Endothelial cell of umbilical vein (primary cell): ENCODE results near the gene ARHGAP10. TPM values are rescaled to one million over a fixed set of nuclear protein-coding genes. Genes with fewer than 3 reads are reported as not detected.

Source experiments
- BruUV-seq: library from RNA; stranded (reverse); fragments of 400-500 nt; replicated peaks from 2 replicates; lab custom pipeline; 2021; lab: Mats Ljungman, UMichigan
- CTCF ChIA-PET: fragments of 300-600, 350-600 bp; sonication (Branson Sonifier 250); formaldehyde crosslinking; loops from one replicate; lab custom pipeline; 2021; ENCODE audit warnings: antibody characterized with exemption, inconsistent platforms; lab: Charles Lee
- POLR2A ChIA-PET: fragments of 300-600, 350-600 bp; sonication (Branson Sonifier 250); formaldehyde crosslinking; loops from one replicate; lab custom pipeline; 2021; ENCODE audit warnings: antibody characterized with exemption, inconsistent platforms; lab: Charles Lee
- DNase-seq: peaks from one replicate; pipeline ENCODE4 v3.0.0-alpha.2; 2011; ENCODE audit warnings: low read depth, low spot score
- FAIRE-seq: peaks from 2 replicates; lab custom pipeline; 2011; peaks lifted over from hg19 to GRCh38; lab: Jason Lieb, UNC
- H2AFZ ChIP-seq: 2 replicates; pipeline ENCODE4 v1.6.0; 2012; ENCODE audit warnings: low read depth, low read length, control low read depth, inconsistent platforms
- H3K27ac ChIP-seq: 2 replicates; pipeline ENCODE4 v1.5.1; 2011; ENCODE audit warnings: low read depth, mild to moderate bottlenecking, control low read depth, low read length, moderate library complexity; ENCODE audit not compliant: insufficient read depth
- H3K27me3 ChIP-seq, 2 experiments: 2 replicates each; pipeline versions ENCODE4 v1.6.0 to v1.6.1; 2011; ENCODE audit warnings: low read length in 2 of 2, mixed read lengths in 1 of 2; ENCODE audit not compliant: control insufficient read depth in 2 of 2, insufficient read depth in 2 of 2
- H3K36me3 ChIP-seq, 2 experiments: 2 replicates in 1 of 2; 3 replicates in 1 of 2; pipeline ENCODE4 v1.5.1; 2011; ENCODE audit warnings: low read length in 2 of 2, mild to moderate bottlenecking in 1 of 2, moderate library complexity in 1 of 2; ENCODE audit not compliant: control insufficient read depth in 2 of 2, insufficient read depth in 2 of 2; ENCODE audit errors: extremely low read depth in 1 of 2
- H3K4me1 ChIP-seq: 3 replicates; pipeline ENCODE4 v1.5.1; 2011; ENCODE audit warnings: mild to moderate bottlenecking, low read length; ENCODE audit not compliant: control insufficient read depth, insufficient read depth; ENCODE audit errors: extremely low read depth
- H3K4me2 ChIP-seq: 2 replicates; pipeline ENCODE4 v1.6.1; 2011; ENCODE audit warnings: low read length, control low read depth, mixed read lengths; ENCODE audit not compliant: insufficient read depth
- H3K4me3 ChIP-seq, 3 experiments: fragments of 200-600 bp in 1 of 3; sonication (generic), shearing (Covaris generic) in 1 of 3; replicated peaks in 1 of 3; 2 replicates each; pipeline ENCODE4 v1.5.1; 2011 to 2016; ENCODE audit warnings: control low read depth in 3 of 3, low read length in 3 of 3, mild to moderate bottlenecking in 2 of 3, inconsistent platforms in 1 of 3, low read depth in 1 of 3, moderate library complexity in 1 of 3; ENCODE audit not compliant: insufficient read depth in 1 of 3
- H3K79me2 ChIP-seq: 2 replicates; pipeline ENCODE4 v1.6.0; 2012; ENCODE audit warnings: low read length, inconsistent platforms; ENCODE audit not compliant: control insufficient read depth, insufficient read depth
- H3K9ac ChIP-seq: replicated peaks from 2 replicates; pipeline ENCODE3; 2011; ENCODE audit warnings: low read length, control low read depth; ENCODE audit not compliant: insufficient read depth; ENCODE audit errors: extremely low read depth
- H3K9me1 ChIP-seq: replicated peaks from 3 replicates; pipeline ENCODE4 v1.6.0; 2011; ENCODE audit warnings: mild to moderate bottlenecking, low read length; ENCODE audit not compliant: control insufficient read depth, insufficient read depth; ENCODE audit errors: extremely low read depth
- H3K9me3 ChIP-seq: replicated peaks from 2 replicates; pipeline ENCODE4 v1.5.1; 2012; ENCODE audit warnings: low read length, inconsistent platforms; ENCODE audit not compliant: control insufficient read depth, insufficient read depth
- H4K20me1 ChIP-seq: replicated peaks from 2 replicates; pipeline ENCODE3; 2011; ENCODE audit warnings: mild to moderate bottlenecking, low read length; ENCODE audit not compliant: control insufficient read depth, insufficient read depth; ENCODE audit errors: extremely low read depth
- EZH2 ChIP-seq: IDR thresholded peaks from 2 replicates; pipeline ENCODE4 v1.6.1; 2012; ENCODE audit warnings: borderline replicate concordance, low read depth, mild to moderate bottlenecking, moderate library complexity, low read length, inconsistent platforms; ENCODE audit not compliant: severe bottlenecking
- FOS ChIP-seq: IDR thresholded peaks from 2 replicates; pipeline ENCODE4 v1.6.1; 2011; ENCODE audit warnings: mild to moderate bottlenecking, low read length, moderate library complexity, borderline replicate concordance; ENCODE audit not compliant: insufficient read depth
- GATA2 ChIP-seq: IDR thresholded peaks from 2 replicates; pipeline ENCODE4 v1.7.0; 2011; ENCODE audit warnings: low read depth, mild to moderate bottlenecking, moderate library complexity, mixed read lengths, low read length; ENCODE audit not compliant: insufficient read length, insufficient read depth
- JUN ChIP-seq: IDR thresholded peaks from 2 replicates; pipeline ENCODE4 v1.6.1; 2011; ENCODE audit warnings: borderline replicate concordance, low read depth; ENCODE audit not compliant: insufficient read length, insufficient read depth
- MAX ChIP-seq: IDR thresholded peaks from 2 replicates; pipeline ENCODE4 v1.6.1; 2011; ENCODE audit not compliant: insufficient read depth, insufficient read length
- MYC ChIP-seq: IDR thresholded peaks from one replicate; pipeline ENCODE4 v1.6.1; 2011; ENCODE audit warnings: mild to moderate bottlenecking, low read depth, low read length
- POLR2A ChIP-seq: IDR thresholded peaks from 2 replicates; pipeline ENCODE4 v1.6.1; 2012; ENCODE audit warnings: low read depth, mild to moderate bottlenecking, control low read depth, low read length
- POLR2AphosphoS5 ChIP-seq: IDR thresholded peaks from 2 replicates; pipeline ENCODE4 v1.6.1; 2012; ENCODE audit warnings: low read depth, mild to moderate bottlenecking, control low read depth, low read length, moderate library complexity; ENCODE audit not compliant: insufficient read depth
- dilution Hi-C: fragments of 300-500 bp; cut with MboI; formaldehyde crosslinking; loops from one replicate; pipeline ENCODE4 v1.15.0; 2019; ENCODE audit warnings: low sequenced_read_pairs; ENCODE audit not compliant: extremely low pct_ligation_motif_present
- intact Hi-C: fragments of 100-400 bp; cut with micrococcal nuclease; formaldehyde crosslinking; loops from one replicate; pipeline ENCODE4 v1.10.0; 2022
- polyA plus RNA-seq, 4 experiments: library from polyadenylated mRNA; depleted of rRNA in 3 of 4; stranded (reverse) in 3 of 4; unstranded in 1 of 4; fragments of >200 nt; gene quantifications; 2 replicates each; pipeline versions ENCODE4 v1.2.1 to v1.2.3, GENCODE V29; 2011 to 2012; ENCODE audit warnings: missing spikeins in 1 of 4
- total RNA-seq: library from RNA; stranded (reverse); gene quantifications from 2 replicates; pipeline ENCODE4 v1.2.3, GENCODE V29; 2021
- TF ChIP-seq, protein P1 (sequence below), 2 donors: IDR thresholded peaks; 1 replicate in 1 of 2; 2 replicates in 1 of 2; pipeline ENCODE4 v1.5.1; 2011; ENCODE audit warnings: low read length in 2 of 2, mild to moderate bottlenecking in 2 of 2, moderate library complexity in 2 of 2, control low read depth in 1 of 2, inconsistent platforms in 1 of 2, low read depth in 1 of 2; ENCODE audit not compliant: insufficient read depth in 1 of 2; ENCODE audit errors: extremely low read depth in 1 of 2

Gene ARHGAP10
- total and polyA plus RNA-seq, 2 donors (not counting 3 experiments of a cell fraction or from before 2014, with no cell fraction given): 20.4 to 36.7 TPM

- DNase-seq: peak; percentile 27
- POLR2A ChIA-PET: no interaction called here
- CTCF ChIA-PET: interaction anchor here (1.1 to 7.8 kb wide), 7 partner anchors 9 to 157 kb away, joined by 3 to 37 read pairs (median 4); partner anchors contain the start of gene PRMT9
- intact Hi-C loops (no loop called here), dilution Hi-C loops (no loop called here)
- no peak for FAIRE-seq
- BruUV-seq: no TSS peak
- H3K9me3 ChIP-seq: no peaks in the 10 kb centered on the region
- no peaks in the 10 kb centered on the region for H3K79me2 ChIP-seq
- no peak overlapping the region for H3K9ac ChIP-seq
- H3K4me3 ChIP-seq: no peak overlapping the region
- no peaks in the 10 kb centered on the region for H3K27me3 ChIP-seq
- no peak for TF ChIP-seq EZH2
- TF ChIP-seq GATA2: no peak
- TF ChIP-seq POLR2AphosphoS5: no peak
- TF ChIP-seq MAX: no peak
- TF ChIP-seq JUN: no peak
- TF ChIP-seq, protein P1, sequence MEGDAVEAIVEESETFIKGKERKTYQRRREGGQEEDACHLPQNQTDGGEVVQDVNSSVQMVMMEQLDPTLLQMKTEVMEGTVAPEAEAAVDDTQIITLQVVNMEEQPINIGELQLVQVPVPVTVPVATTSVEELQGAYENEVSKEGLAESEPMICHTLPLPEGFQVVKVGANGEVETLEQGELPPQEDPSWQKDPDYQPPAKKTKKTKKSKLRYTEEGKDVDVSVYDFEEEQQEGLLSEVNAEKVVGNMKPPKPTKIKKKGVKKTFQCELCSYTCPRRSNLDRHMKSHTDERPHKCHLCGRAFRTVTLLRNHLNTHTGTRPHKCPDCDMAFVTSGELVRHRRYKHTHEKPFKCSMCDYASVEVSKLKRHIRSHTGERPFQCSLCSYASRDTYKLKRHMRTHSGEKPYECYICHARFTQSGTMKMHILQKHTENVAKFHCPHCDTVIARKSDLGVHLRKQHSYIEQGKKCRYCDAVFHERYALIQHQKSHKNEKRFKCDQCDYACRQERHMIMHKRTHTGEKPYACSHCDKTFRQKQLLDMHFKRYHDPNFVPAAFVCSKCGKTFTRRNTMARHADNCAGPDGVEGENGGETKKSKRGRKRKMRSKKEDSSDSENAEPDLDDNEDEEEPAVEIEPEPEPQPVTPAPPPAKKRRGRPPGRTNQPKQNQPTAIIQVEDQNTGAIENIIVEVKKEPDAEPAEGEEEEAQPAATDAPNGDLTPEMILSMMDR (IDR thresholded peaks at IDR 0.05; ENCODE audit: extremely low read depth in 1 of 2, insufficient read depth in 1 of 2, low read depth in 1 of 2, low read length in 2 of 2): no peak
- TF ChIP-seq FOS: no peak
- no peak for TF ChIP-seq MYC
- no peak for TF ChIP-seq POLR2A
- no peaks in the 10 kb centered on the region for H3K9me1 ChIP-seq
- H3K27ac ChIP-seq: no peak overlapping the region
- H3K36me3 ChIP-seq: no peaks in the 10 kb centered on the region
- H3K4me2 ChIP-seq: no peak overlapping the region
- H2AFZ ChIP-seq: no peak overlapping the region
- no peaks in the 10 kb centered on the region for H4K20me1 ChIP-seq
- peaks cover 11% of the 10 kb centered on the region for H3K4me1 ChIP-seq
Observed at GRCh38 chr4:147840838-147841738, 109.2 kb downstream of the ARHGAP10 start.
